Hepatocyte (in vitro differentiated cells): ENCODE data around the gene ITPA.
"Not testable (repeated sequence)": the region's sequence is repeated elsewhere in the genome, so short reads cannot be mapped to it uniquely, and the experiment has no call there.

Experiments used
- EZH2phosphoT487 ChIP-seq: fragments of 200-600 bp; sonication (generic); IDR thresholded peaks from one replicate; pipeline ENCODE4 v1.6.1; 2018; ENCODE audit warnings: antibody characterized with exemption, mild to moderate bottlenecking, low read depth, moderate library complexity; ENCODE audit not compliant: unreplicated experiment, severe bottlenecking
- TF ChIP-seq, protein P1 (sequence below): fragments of 200-600 bp; sonication (generic); IDR thresholded peaks from 2 replicates; pipeline ENCODE4 v1.5.1; 2016; ENCODE audit warnings: antibody characterized with exemption, mild to moderate bottlenecking; ENCODE audit not compliant: poor library complexity

DNA sequence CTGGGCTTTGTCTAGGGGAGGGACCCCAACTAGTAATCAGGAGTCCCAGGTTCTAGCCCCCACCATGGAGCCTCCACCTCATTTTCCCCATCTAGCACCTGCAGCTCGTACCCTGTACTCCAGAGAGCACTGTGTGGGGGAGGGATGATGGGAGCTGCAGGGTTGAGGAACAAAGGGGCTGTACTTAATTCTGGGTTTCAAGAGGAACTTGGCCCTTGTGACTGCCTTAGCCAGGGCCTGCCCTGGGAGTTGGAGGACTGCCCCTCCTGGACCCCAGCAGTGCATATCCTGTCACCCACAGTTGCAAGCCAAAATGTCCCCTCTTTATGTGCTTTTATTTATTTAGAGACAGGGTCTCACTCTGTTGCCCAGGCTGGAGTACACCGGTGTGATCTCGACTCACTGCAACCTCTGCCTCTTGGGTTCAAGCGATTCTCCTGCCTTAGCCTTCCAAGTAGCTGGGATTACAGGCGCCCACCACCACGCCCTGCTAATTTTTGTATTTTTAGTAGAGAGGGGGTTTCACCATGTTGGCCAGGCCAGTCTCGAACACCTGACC is 6.1 kb downstream of the ITPA start:
- TF ChIP-seq, protein P1, sequence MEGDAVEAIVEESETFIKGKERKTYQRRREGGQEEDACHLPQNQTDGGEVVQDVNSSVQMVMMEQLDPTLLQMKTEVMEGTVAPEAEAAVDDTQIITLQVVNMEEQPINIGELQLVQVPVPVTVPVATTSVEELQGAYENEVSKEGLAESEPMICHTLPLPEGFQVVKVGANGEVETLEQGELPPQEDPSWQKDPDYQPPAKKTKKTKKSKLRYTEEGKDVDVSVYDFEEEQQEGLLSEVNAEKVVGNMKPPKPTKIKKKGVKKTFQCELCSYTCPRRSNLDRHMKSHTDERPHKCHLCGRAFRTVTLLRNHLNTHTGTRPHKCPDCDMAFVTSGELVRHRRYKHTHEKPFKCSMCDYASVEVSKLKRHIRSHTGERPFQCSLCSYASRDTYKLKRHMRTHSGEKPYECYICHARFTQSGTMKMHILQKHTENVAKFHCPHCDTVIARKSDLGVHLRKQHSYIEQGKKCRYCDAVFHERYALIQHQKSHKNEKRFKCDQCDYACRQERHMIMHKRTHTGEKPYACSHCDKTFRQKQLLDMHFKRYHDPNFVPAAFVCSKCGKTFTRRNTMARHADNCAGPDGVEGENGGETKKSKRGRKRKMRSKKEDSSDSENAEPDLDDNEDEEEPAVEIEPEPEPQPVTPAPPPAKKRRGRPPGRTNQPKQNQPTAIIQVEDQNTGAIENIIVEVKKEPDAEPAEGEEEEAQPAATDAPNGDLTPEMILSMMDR: not testable (repeated sequence)
- TF ChIP-seq EZH2phosphoT487: not testable (repeated sequence)
